Measurements from ENCODE around the gene UNC13A.

UNC13A gene

GRCh38 chr19:17687857-17688784 is at the start of gene UNC13A:
Gene UNC13A, minus strand, starts transcription at chr19:17688354. Its CDS starts 155 bp downstream, at chr19:17688199.
- peak; percentile 30 to 58 for ATAC-seq

DNA sequence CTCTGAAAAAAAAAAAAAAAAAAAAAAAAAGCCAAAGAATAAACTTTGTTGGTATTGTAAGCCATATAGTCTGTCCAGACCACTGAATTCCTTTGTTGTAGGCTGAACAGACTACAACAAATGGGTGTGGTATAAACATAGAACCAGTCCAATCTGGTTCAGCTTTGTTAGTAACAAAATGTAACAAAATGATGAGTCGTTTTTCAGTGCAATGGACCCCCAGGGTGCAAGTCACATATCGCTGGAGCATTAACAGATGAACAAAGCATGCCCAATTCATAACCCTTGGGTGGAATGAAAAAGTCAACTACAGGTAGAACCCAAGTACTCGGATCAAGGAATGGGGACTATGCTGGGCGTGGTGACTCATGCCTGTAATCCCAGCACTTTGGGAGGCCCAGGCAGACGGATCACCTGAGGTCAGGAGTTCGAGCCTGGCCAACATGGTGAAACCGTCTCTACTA is 49.6 kb upstream of the UNC13A start:
- ATAC-seq = no peak

GRCh38 chr19:17735410-17735809 is 47.3 kb upstream of the UNC13A start:
- ATAC-seq = no peak

DNA sequence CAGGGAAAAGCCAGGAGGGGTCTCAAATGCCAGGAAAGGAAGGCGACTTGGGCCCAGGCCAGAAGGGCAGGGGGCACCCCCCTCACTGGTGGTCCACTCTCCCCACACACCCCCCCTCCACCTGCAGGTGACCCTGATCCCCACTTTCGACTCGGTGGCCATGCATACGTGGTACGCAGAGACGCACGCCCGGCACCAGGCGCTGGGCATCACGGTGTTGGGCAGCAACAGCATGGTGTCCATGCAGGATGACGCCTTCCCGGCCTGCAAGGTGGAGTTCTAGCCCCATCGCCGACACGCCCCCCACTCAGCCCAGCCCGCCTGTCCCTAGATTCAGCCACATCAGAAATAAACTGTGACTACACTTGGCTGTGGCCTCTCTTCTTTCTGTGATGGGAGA is 46.0 kb upstream of the UNC13A start:
- ATAC-seq = no peak

GRCh38 chr19:17733127-17733526 is 45.0 kb upstream of the UNC13A start:
- ATAC-seq = no peak

GRCh38 chr19:17727843-17728242 is 39.7 kb upstream of the UNC13A start:
- ATAC-seq = no peak

GRCh38 chr19:17726964-17727773 is 39.0 kb upstream of the UNC13A start:
- ATAC-seq = no peak

GRCh38 chr19:17726136-17726741 is 38.1 kb upstream of the UNC13A start:
- ATAC-seq = no peak

DNA sequence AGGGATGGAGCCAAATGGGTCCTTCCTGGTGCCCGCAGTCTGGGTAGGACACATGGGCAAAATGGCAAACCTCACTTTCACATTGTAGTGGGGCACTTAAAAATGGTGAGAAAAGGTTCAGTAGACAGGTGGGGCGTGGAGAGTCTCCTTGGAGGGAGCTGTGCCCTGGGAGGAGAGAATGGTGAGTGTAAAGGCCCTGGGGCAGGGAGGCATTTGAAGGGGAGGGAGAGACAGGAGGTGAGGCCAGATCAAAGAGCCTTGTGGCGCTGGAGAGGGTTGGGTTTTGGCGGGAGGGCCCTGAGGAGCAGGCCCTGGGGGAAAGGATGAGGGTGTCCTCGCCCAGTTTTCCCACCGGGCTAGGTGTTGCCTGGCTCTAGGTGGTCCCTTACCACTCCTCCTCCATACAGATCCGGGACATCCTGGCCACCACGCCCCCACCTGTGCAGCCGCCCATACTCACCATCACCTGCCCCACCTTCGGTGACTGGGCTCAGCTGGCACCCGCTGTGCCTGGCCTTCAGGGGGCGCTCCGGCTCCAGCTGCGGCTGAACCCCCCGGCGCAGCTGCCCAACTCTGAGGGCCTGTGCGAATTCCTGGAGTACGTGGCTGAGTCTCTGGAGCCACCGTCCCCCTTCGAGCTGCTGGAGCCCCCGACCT is 37.4 kb upstream of the UNC13A start:
- ATAC-seq = no peak

DNA sequence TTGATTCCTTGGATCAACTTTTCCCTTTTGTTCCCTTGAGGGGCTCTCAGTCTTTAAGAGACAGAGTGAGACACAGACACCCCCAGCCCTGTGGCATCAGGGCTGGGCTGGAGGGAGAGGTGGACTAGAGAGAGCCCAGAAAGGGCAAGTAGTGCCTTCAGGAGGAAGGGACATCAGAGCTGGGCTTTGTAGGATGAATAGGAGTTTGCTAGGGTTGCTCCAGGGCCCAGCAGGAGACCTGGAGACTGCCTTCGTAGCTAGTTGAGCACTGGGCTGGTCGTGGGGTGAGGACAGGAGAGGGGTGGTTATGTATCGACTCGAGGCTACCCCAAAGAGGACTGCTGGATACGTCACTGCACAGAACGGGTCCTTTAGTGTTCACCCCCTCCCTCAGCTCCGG is 36.5 kb upstream of the UNC13A start:
- ATAC-seq = no peak

DNA sequence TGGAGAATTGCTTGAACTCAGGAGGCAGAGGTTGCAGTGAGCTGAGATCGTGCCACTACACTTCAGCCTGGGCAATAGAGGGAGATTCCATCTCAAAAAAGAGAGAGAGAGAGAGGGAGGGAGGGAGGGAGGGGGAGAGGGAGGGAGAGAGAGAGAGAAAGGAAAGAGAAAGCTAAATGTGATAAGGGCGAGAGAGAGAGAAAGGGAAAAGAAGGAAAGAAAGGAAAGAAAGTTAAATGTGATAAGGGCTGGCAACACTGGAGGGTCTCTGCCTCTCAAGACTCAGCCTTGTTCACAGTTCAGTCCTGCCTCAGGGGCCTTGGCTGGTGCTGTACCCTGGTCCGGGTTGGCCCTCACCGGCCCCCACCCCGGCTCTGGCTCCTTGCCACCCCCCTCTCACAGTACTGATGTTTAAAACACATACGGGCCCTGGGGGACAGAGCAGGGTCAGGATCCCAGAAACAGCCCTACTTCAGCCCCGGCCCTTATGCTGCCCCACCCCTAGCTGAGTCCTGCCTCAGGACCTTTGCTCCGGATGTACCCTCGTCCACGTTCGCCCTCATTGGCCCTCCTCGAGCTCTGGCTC is 34.6 kb upstream of the UNC13A start:
- no peak for ATAC-seq

DNA sequence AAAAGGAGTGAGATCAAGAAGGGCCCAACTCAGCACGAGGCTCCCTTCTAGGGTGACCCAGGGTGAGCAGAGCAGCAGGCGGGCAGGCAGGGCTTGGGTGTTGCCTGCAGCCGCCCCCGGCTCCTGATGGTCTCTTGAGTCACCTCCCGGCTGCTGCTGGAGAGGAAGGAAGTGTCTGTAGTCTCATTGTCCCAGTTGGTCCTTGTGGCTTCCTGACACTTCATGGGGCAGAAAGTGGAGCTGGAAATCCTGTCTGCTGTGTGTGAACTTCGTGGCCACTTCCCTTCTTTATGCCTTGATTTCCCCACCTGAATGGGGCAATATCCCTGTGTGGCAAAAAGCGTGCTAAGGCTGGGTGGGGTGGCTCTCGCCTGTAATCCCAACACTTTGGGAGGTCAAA is 33.7 kb upstream of the UNC13A start:
- ATAC-seq = no peak

- no peak for ATAC-seq
Observed at GRCh38 chr19:17721111-17721628, 33.0 kb upstream of the UNC13A start.

DNA sequence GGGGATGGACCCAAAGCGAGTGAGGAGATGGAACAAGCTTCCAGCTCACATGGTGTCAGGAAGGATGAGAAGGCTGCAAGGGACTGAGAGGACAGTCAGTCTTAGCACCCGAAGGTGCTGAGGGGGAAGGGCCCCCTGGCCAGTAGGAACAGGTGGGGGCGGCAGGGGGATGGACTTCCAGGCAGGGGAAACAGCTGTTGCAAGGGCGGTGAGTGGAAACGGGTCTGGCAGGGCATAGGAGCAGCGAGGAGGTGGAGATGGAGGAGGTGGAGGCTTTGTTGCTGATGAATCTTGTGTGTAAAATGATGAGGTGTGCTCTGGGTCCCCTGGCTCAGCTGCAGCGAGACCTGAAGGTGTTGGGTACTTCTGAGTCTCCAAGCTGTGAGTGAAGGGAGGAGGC is 32.3 kb upstream of the UNC13A start:
- no peak for ATAC-seq

DNA sequence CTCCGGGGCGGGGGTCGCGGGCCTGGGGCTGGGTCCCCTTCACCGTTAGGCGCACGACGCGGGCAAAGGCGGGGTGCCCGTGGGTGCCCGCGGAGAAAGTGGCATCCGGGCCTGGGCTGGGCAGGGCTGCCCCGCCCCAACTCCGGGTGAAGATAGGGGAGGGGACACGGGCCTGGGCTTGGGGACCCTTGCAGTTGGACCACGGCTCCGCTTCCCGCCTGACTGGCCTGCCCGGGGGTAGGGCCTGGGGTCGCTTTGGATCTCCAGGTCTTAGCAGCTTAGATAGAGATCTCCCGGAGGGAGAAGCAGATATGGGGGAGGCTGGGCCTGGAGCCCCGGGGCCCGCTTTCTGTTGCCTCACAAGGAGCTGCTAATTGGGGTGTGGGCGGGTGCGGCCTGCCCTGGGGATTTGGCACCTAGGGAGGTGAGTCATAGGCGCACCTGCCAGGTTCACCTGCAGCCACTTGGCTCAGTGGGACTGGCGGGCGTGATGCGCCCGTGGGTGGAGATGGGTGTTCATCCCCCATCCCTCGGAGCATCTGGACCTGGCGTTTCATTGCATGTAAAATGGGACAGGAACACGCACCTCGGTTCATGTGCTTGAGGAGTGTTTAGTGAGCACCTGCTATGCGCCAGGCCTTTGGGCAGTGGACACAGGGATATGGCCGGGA is 31.7 kb upstream of the UNC13A start:
- peak; percentile 30 to 49 for ATAC-seq

DNA sequence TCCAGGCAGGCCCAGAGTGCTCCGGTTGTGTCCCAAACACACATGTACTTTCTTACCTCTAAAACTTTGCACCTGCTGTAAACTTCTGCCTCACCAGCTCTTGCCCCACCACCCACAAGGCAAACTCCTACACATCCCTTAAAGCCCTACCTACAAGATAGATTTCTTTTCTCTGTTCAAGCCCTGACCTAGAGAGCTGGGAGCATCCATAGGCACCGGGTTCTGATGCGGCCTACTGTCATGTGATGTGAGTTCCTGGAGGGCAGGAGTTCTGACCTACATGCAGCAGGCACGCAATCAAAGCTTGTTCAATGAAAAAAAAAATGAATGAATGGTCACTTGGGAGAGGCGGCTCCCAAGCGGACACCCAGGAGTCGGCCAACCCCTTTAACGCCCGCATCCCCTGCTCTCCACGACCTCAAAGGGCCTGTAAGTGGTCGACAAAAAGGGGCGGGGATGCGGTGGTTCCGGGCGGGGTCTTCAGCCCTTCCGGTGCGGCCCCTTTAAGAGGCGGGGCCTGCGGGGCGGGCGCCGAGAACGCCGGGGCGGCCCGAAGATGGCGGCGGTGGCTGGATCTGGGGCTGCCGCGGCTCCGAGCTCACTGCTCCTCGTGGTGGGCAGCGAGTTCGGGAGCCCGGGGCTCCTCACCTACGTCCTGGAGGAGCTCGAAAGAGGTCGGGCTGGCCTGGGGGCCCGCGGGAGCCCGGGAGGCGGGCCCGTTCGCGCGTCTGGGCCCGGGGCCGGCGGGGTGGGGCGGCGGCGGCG is 31.0 kb upstream of the UNC13A start, which contains the start of gene MAP1S:
Gene MAP1S, plus strand, starts transcription at position 534 of the 765 bp plus-strand sequence. Its CDS starts 23 bp downstream, at position 557.
- peak; percentile 81 to 89 for ATAC-seq

DNA sequence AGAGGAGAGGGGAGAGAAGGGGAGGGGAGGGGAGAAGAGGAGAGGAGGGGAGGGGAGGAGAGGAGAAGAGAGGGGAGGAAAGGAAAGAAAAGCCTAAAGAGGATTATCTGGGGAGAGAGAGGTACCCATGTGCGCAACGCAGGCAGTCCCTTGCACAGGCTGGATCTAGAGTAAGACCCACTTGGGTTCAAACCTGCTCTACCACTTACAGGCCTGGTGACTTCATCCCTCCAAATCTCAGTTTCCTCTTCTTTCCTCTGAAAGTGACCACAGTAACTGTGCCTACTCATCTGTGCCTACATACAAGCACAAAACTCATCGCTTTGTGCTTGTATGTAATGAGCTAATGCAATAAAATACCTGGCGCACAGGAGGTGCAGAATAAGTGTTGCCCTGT is 30.4 kb upstream of the UNC13A start:
- ATAC-seq = peak in 1 of 2 donors; percentile 17

DNA sequence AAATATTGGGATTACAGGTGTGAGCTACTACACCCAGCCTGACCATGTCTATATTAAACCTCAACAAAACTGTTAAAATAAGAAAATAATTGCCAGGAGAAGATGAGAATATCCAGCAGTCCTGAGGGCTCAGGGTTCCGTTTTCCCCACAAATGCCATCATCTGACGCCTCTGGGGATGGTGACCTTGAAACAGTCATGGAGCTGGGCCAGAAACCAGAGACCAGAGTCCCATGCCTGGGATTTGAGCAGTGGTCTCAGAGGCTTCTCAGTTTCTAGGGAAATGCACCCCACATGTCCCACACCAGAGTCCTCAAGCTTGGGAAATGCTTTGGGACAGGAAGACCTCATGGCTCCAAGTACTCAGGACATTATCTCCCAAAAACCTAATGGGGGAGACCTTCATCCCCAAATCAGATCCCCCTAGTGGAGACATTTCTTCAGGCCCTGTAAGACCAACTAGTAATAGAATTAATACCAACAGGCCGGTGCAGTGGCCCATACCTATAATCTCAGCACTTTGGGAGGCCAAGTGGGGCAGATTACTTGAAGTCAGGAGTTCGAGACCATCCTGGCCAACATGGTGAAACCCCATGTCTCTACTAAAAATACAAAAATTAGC is 28.3 kb upstream of the UNC13A start:
- ATAC-seq = no peak

DNA sequence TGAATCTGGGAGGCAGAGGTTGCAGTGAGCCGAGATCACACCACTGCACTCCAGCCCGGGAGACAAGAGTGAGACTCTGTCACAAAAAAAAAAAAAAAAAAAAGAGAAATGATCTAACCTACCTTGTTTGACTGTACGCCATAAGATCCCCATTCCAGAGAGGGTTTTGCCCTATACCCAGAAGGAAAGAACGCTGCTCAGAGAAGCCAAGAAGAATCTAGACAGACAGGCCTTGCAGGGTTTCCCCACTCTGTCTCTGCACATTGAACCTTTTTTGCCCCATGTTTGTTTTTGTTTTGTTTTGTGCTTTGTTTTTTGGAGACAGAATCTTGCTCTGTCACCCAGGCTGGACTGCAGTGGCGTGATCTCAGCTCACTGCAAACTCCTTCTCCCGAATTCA is 23.7 kb upstream of the UNC13A start:
- no peak for ATAC-seq

GRCh38 chr19:17706750-17707181 is 18.6 kb upstream of the UNC13A start:
- no peak for ATAC-seq
